A673 (cell line): ENCODE results near the gene FAAP20. TPM values are rescaled to one million over a fixed set of nuclear protein-coding genes. Genes with fewer than 3 reads are reported as not detected.
A peak's percentile ranks its signal among the peaks of the same experiment; 100 is the strongest.

Experiments used
- BruUV-seq: library from RNA; stranded (reverse); fragments of 400-500 nt; replicated peaks from 2 replicates; lab custom pipeline; 2021; lab: Mats Ljungman, UMichigan
- CTCF ChIA-PET: fragments of 300-600 bp; sonication (Branson Sonifier 250); formaldehyde crosslinking; loops from one replicate; lab custom pipeline; 2022; ENCODE audit warnings: antibody characterized with exemption; lab: Charles Lee
- POLR2A ChIA-PET: fragments of 300-600 bp; sonication (Branson Sonifier 250); formaldehyde crosslinking; loops from one replicate; lab custom pipeline; 2022; ENCODE audit warnings: antibody characterized with exemption; ENCODE audit not compliant: low non-redundant PET; lab: Charles Lee
- DNase-seq: peaks from one replicate; pipeline ENCODE4 v3.0.0-alpha.2; 2015; ENCODE audit warnings: low spot score
- H3K27ac ChIP-seq: fragments of 200-600 bp; sonication (generic); 2 replicates; pipeline ENCODE4 v1.5.1; 2016; ENCODE audit warnings: mixed run types, low read depth, mild to moderate bottlenecking, mixed read lengths, antibody characterized with exemption, low read length; ENCODE audit not compliant: poor library complexity, severe bottlenecking
- H3K27me3 ChIP-seq: fragments of 200-600 bp; sonication (generic); replicated peaks from 2 replicates; pipeline ENCODE4 v1.6.1; 2017; ENCODE audit warnings: mixed run types, low read depth, mild to moderate bottlenecking, mixed read lengths, antibody characterized with exemption, low read length; ENCODE audit not compliant: insufficient read depth, poor library complexity
- H3K36me3 ChIP-seq: fragments of 200-600 bp; sonication (generic); 2 replicates; pipeline ENCODE4 v1.6.1; 2016; ENCODE audit warnings: mixed run types, mild to moderate bottlenecking, mixed read lengths, antibody characterized with exemption, low read length; ENCODE audit not compliant: insufficient read depth, poor library complexity, severe bottlenecking
- H3K4me1 ChIP-seq: fragments of 200-600 bp; sonication (generic); 2 replicates; pipeline ENCODE4 v1.6.1; 2017; ENCODE audit warnings: mixed run types, mild to moderate bottlenecking, mixed read lengths, antibody characterized with exemption, low read length; ENCODE audit not compliant: insufficient read depth, poor library complexity, severe bottlenecking
- H3K4me3 ChIP-seq: fragments of 200-600 bp; sonication (generic); 2 replicates; pipeline ENCODE4 v1.5.1; 2016; ENCODE audit warnings: low read depth, mixed run types, mild to moderate bottlenecking, mixed read lengths, low read length; ENCODE audit not compliant: poor library complexity, severe bottlenecking
- H3K9me3 ChIP-seq: fragments of 200-600 bp; sonication (generic); 2 replicates; pipeline ENCODE4 v1.6.1; 2016; ENCODE audit warnings: mixed run types, low read depth, mild to moderate bottlenecking, mixed read lengths, antibody characterized with exemption, low read length; ENCODE audit not compliant: poor library complexity, severe bottlenecking
- EZH2 ChIP-seq: fragments of 200-600 bp; sonication (generic); IDR thresholded peaks from 2 replicates; pipeline ENCODE4 v1.6.1; 2017; ENCODE audit warnings: borderline replicate concordance, low read depth, mild to moderate bottlenecking, mixed read lengths, antibody characterized with exemption, low read length; ENCODE audit not compliant: poor library complexity, severe bottlenecking
- intact Hi-C: fragments of 100-400 bp; cut with micrococcal nuclease; formaldehyde crosslinking; loops from one replicate; pipeline ENCODE4 v1.10.0; 2022; ENCODE audit not compliant: unreplicated experiment
- total RNA-seq: library from RNA; stranded (reverse); gene quantifications from 2 replicates; pipeline ENCODE4 v1.2.3, GENCODE V29; 2021
- TF ChIP-seq, protein P1 (sequence below): fragments of 300-800, 200-600 bp; sonication (generic); conservative IDR thresholded peaks from 2 replicates; pipeline ENCODE4 v1.5.1; 2017; ENCODE audit warnings: low read depth, mild to moderate bottlenecking, antibody characterized with exemption, low read length, moderate library complexity, mixed read lengths

FAAP20 gene
- total RNA-seq, 1 experiment from 2014 or later: 114 TPM

DNA sequence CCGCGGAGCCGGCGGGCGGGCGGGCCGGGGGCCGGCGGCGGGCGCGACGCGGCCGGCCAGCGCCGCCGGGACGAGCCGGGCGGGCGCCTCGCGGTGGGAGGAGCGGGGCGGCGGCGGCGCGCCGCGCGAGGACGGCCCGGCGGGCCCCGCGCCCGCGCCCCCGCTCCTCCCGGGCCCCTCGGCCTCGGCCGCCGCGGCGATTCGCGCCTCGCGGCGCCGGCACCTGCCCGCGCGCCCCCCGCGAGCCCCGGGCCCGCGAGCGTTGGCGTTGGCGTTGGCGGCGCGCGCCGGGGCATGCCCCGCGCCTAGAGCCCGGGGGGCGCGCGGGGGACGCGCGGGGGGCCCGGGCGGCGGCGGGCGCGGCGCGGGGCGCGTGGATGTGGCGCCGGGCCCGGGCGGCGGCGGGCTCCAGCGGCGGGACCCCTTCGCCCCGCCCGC, 33.6 kb upstream of the FAAP20 start, which contains the start of gene SKI:
Gene SKI (plus strand): TSS at position 163 of the 438 bp plus-strand sequence. CDS start 448 bp downstream, outside the sequence.
- H3K27me3 ChIP-seq: no peaks in the 10 kb centered on the region
- POLR2A ChIA-PET: no interaction called here
- intact Hi-C loops: no loop called here
- H3K9me3 ChIP-seq: no peaks in the 10 kb centered on the region
- peak within 1 kb of the TSS; percentile 95 for H3K27ac ChIP-seq
- H3K4me1 ChIP-seq: peaks cover 28% of the 10 kb centered on the region
- no TSS peak for BruUV-seq
- CTCF ChIA-PET: no interaction called here
- DNase-seq: no peak
- no peaks in the 10 kb centered on the region for H3K36me3 ChIP-seq
- peak within 1 kb of the TSS; percentile 71 for H3K4me3 ChIP-seq
- TF ChIP-seq, protein P1, sequence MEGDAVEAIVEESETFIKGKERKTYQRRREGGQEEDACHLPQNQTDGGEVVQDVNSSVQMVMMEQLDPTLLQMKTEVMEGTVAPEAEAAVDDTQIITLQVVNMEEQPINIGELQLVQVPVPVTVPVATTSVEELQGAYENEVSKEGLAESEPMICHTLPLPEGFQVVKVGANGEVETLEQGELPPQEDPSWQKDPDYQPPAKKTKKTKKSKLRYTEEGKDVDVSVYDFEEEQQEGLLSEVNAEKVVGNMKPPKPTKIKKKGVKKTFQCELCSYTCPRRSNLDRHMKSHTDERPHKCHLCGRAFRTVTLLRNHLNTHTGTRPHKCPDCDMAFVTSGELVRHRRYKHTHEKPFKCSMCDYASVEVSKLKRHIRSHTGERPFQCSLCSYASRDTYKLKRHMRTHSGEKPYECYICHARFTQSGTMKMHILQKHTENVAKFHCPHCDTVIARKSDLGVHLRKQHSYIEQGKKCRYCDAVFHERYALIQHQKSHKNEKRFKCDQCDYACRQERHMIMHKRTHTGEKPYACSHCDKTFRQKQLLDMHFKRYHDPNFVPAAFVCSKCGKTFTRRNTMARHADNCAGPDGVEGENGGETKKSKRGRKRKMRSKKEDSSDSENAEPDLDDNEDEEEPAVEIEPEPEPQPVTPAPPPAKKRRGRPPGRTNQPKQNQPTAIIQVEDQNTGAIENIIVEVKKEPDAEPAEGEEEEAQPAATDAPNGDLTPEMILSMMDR: no peak
- no peak for TF ChIP-seq EZH2

DNA sequence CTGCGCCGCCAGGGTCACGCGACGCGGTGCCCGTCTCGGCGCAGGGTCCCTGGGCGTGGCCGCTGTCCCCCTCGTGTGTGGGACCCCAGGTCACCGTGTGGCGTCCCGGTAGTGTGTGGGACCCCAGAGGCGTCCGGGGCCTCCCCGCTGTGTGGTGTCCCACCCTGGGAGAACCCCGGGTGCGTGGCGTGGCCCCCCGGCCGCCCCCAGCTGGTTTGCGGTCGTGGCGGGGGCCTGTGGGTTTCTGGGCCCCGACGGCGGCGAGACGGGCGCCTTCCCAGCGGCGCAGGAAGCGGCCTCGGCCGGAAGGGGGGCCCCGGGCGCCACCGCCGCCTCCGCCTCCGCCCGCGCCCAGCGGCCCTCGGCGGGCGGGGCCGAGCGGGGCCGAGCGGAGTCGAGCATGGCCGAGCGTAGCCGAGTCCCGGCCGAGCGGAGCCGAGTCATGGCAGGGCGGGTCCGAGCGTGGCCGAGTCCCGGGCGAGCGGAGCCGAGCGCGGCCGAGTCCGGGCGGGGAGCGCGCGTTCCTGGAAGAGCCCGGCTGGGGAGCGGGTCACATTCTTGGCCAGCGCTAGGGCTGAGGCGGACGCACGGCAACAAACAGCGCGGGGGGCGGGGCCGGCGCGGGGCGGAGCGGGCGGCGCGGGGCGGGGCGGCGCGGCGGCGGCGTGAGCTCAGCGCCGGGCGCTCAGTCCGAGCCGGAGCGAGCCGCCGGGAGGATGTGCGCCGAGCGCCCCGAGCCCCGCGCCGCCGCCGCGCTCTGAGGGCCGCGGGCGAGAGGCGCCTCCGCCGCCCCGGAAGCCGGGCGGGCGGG, 33.0 kb upstream of the FAAP20 start:
- peak; percentile 98 for DNase-seq
- Histone ChIP-seq H3K9me3 (no peaks in the 10 kb centered on the region), H3K4me1 (peaks cover 22% of the 10 kb centered on the region), H3K27me3 (no peaks in the 10 kb centered on the region), H3K27ac (peak overlapping the region; percentile 95), H3K36me3 (no peaks in the 10 kb centered on the region), H3K4me3 (peak overlapping the region; percentile 58)
- ChIA-PET POLR2A (interaction anchor here (0.6 kb wide), 2 partner anchors 85 to 154 kb away, joined by 5 to 9 read pairs; no protein-coding TSS in a partner anchor), CTCF (no interaction called here)
- TF ChIP-seq, protein P1: no peak
- TF ChIP-seq EZH2: no peak
- BruUV-seq: no TSS peak
- intact Hi-C loops: no loop called here

DNA sequence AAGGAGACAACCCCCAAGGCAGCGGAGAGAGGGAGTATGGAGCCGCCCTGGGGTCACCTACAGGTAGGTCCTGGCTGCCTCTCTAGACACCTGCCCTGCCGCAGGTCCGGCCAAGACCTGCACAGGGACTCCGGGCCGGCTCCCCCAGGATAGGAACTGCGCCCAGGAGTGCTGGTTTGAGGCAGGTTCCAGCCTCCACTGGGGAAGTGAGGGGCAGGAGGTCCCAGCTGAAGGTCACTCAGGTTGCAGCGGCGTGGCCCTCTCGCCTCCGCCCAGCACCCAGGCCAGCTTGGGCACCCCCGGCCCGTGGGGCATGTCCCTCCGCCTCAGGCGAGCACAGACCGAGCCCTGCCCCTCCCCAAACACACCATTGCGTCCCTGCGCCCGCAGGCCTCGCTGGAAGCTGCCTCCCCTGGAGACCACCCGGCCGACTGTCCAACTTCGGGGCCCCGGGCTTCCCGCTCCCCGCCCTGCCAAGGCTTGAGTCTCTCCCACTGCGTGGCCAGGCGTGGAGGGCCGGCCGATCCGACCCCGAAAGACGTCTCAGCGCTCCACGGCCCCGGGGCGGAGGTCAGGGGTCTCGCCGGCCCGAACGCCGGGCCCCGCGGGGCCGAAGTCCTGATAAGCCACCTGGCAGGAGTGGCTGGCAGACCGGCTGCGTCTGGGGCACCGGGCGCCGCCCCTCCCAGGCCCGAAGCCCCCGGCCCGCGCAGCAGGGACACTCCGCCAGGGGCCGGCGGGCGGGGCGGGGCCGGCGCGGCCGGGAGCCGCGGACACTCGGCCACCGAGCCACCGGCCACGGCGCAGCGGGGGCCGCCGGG, 32.2 kb upstream of the FAAP20 start:
- Histone ChIP-seq H3K4me3 (peak overlapping the region; percentile 58), H3K27ac (peak overlapping the region; percentile 95), H3K27me3 (no peaks in the 10 kb centered on the region), H3K9me3 (no peaks in the 10 kb centered on the region), H3K36me3 (no peaks in the 10 kb centered on the region), H3K4me1 (peaks cover 14% of the 10 kb centered on the region)
- CTCF ChIA-PET: interaction anchor here (0.6 kb wide), 1 partner anchor 473 kb away, joined by 3 read pairs; no protein-coding TSS in a partner anchor
- BruUV-seq: no TSS peak
- TF ChIP-seq, protein P1: no peak
- no peak for TF ChIP-seq EZH2
- DNase-seq: no peak
- intact Hi-C loops: no loop called here
- POLR2A ChIA-PET: no interaction called here
